Prostate gland (tissue), 2 donors: Measurements from ENCODE around the gene PRKCSH.

ENCODE experiments used
- CTCF ChIP-seq, 4 experiments: fragments of 200-600 bp in 2 of 4; fragments of 450-650 bp in 2 of 4; sonication (generic) in 2 of 4; IDR thresholded peaks; 1 replicate in 3 of 4; 2 replicates in 1 of 4; pipeline ENCODE4 v1.5.1; 2016 to 2019; ENCODE audit warnings: antibody characterized with exemption in 4 of 4, mild to moderate bottlenecking in 2 of 4, moderate library complexity in 2 of 4
- POLR2A ChIP-seq: fragments of 450-650 bp; IDR thresholded peaks from one replicate; pipeline ENCODE4 v1.6.1; 2016; ENCODE audit warnings: antibody characterized with exemption, mild to moderate bottlenecking
- POLR2AphosphoS5 ChIP-seq: sonication (generic); formaldehyde crosslinking; IDR thresholded peaks from one replicate; pipeline ENCODE4 v1.6.1; 2017; ENCODE audit warnings: antibody characterized with exemption

- TF ChIP-seq POLR2AphosphoS5 = no peak
- no peak for TF ChIP-seq CTCF (IDR thresholded peaks at IDR 0.05)
- no peak for TF ChIP-seq POLR2A
These were observed 17.3 kb downstream of the PRKCSH start for GRCh38 chr19:11452620-11453310.
